Measurements from ENCODE around the gene SYCP2. TPM values are rescaled to one million over a fixed set of nuclear protein-coding genes. Genes with fewer than 3 reads are reported as not detected.
"Not testable (repeated sequence)": the region's sequence is repeated elsewhere in the genome, so short reads cannot be mapped to it uniquely, and the experiment has no call there.

The SYCP2 gene
- total RNA-seq, 1 experiment from 2014 or later = 0.70 TPM

DNA sequence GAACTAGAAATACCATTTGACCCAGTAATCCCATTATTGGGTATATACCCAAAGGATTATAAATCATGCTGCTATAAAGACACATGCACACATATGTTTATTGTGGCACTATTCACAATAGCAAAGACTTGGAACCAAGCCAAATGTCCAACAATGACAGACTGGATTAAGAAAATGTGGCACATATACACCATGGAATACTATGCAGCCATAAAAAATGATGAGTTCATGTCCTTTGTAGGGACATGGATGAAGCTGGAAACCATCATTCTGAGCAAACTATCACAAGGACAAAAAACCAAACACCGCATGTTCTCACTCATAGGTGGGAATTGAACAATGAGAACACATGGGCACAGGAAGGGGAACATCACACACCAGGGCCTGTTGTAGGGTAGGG, 76.9 kb downstream of the SYCP2 start:
- H3K4me3 Mint-ChIP-seq; H4K8ac ChIP-seq (replicated peaks; ENCODE audit: insufficient read length, low read depth, low read length); H2AFZ ChIP-seq (ENCODE audit: low read length); H2BK120ac ChIP-seq (ENCODE audit: low read depth, low read length, poor library complexity, severe bottlenecking); H3K79me1 ChIP-seq (ENCODE audit: insufficient read depth, low read depth, low read length, poor library complexity, severe bottlenecking); H3K79me2 ChIP-seq (ENCODE audit: insufficient read depth, low read length); H3K14ac ChIP-seq (ENCODE audit: insufficient read depth, low read length); H3K4me1 Mint-ChIP-seq; H2AK5ac ChIP-seq (ENCODE audit: insufficient read length, low read length); H3K23me2 ChIP-seq (ENCODE audit: insufficient read length, low read depth, low read length, poor library complexity, severe bottlenecking); H4K5ac ChIP-seq (ENCODE audit: insufficient read length, low read depth, low read length); H2BK5ac ChIP-seq (ENCODE audit: insufficient read length, low read length); H2BK15ac ChIP-seq (ENCODE audit: low read depth, low read length); H3T11ph ChIP-seq (ENCODE audit: low read length); H4K91ac ChIP-seq (ENCODE audit: insufficient read length, low read depth, low read length); H3K4me1 ChIP-seq (ENCODE audit: insufficient read depth, low read length); H3K27ac Mint-ChIP-seq; H3K23ac ChIP-seq (ENCODE audit: insufficient read length, low read depth, low read length); H3K9me3 ChIP-seq (ENCODE audit: control insufficient read depth, low read depth, low read length); H3K18ac ChIP-seq (ENCODE audit: insufficient read length, low read depth, low read length); H3K27me3 ChIP-seq (ENCODE audit: insufficient read depth, low read length); H3K4me2 ChIP-seq (ENCODE audit: insufficient read depth, insufficient read length, low read length); H3K36me3 Mint-ChIP-seq (ENCODE audit: insufficient read depth in 1 of 3, low read depth in 3 of 3); H3K56ac ChIP-seq (ENCODE audit: insufficient read length, low read depth, low read length); H2BK20ac ChIP-seq (ENCODE audit: low read depth, low read length, poor library complexity, severe bottlenecking); H3K4ac ChIP-seq (ENCODE audit: low read depth, low read length); H3K27ac ChIP-seq (ENCODE audit: insufficient read length, low read depth, low read length); H3K9ac ChIP-seq (ENCODE audit: extremely low read depth, insufficient read length, low read length); H2BK12ac ChIP-seq (ENCODE audit: insufficient read length, low read depth, low read length); H4K20me1 ChIP-seq (ENCODE audit: control insufficient read depth, insufficient read depth, insufficient read length); DNase-seq: not testable (repeated sequence)
- peaks cover 18% of the 10 kb centered on the region for H3K27me3 Mint-ChIP-seq (ENCODE audit: low read depth)
- H3K9me3 Mint-ChIP-seq = peaks cover 6 to 33% of the 10 kb centered on the region in 2 experiments; a peak in 4 of 5 replicates
- WGBS (ENCODE audit: extremely low coverage, insufficient read length, low lambda C conversion rate) = no CpG with 5 or more reads among the region's 1 CpG

Measured in H9 (cell line).